ENCODE data around the gene CARD14.

Gene CARD14

DNA sequence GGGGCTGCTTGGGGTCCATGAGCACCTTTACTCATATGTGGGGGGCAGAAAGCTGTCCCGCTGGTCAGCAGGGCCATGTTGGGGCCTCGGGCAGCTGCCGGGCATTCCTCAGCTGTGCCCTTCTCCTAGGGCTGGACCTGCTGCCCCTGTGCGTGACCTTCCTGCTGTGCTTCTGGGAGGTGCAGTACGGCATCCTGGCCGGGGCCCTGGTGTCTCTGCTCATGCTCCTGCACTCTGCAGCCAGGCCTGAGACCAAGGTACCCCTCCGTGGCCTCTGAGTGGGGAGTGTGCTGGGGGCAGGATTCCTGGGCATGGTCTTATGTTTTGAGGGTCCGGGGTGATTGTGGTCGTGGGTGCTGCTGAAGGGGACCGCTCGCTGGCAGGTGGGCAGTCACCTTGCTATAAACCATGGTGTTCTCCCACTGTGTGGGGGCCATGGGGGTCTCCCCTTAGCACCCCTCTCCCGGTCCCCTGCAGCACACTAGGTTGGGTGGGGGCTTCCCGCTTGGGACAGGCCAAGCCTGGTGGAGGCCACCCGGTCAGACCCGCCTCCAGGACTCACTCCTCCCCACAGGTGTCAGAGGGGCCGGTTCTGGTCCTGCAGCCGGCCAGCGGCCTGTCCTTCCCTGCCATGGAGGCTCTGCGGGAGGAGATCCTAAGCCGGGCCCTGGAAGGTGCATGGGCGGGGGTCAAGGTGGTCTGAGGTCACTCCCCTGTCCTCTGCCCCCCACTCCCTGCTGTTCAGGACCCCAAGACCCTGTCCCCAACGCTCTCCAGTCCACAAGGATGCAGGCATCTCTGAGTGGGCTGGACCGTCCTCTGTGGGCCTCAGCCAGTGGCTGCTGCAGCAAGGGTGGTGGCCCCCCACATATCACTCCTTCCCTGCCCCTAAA is 78.4 kb downstream of the CARD14 start:
- H2AFZ ChIP-seq (ENCODE audit: low read depth): no peak overlapping the region
- TF ChIP-seq, protein P1, sequence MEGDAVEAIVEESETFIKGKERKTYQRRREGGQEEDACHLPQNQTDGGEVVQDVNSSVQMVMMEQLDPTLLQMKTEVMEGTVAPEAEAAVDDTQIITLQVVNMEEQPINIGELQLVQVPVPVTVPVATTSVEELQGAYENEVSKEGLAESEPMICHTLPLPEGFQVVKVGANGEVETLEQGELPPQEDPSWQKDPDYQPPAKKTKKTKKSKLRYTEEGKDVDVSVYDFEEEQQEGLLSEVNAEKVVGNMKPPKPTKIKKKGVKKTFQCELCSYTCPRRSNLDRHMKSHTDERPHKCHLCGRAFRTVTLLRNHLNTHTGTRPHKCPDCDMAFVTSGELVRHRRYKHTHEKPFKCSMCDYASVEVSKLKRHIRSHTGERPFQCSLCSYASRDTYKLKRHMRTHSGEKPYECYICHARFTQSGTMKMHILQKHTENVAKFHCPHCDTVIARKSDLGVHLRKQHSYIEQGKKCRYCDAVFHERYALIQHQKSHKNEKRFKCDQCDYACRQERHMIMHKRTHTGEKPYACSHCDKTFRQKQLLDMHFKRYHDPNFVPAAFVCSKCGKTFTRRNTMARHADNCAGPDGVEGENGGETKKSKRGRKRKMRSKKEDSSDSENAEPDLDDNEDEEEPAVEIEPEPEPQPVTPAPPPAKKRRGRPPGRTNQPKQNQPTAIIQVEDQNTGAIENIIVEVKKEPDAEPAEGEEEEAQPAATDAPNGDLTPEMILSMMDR (conservative IDR thresholded peaks at IDR 0.05; ENCODE audit: low read depth, low read length): no peak
- H3K4me2 ChIP-seq: no peak overlapping the region
- H3K4me1 ChIP-seq (ENCODE audit: low read depth, poor library complexity, severe bottlenecking): no peaks in the 10 kb centered on the region
- H3K79me2 ChIP-seq (ENCODE audit: insufficient read depth, low read depth): no peaks in the 10 kb centered on the region
- H3K9ac ChIP-seq: no peak overlapping the region
- no peaks in the 10 kb centered on the region for H4K20me1 ChIP-seq (ENCODE audit: insufficient read depth)
- no peak overlapping the region for H3K27ac ChIP-seq
- H3K27me3 ChIP-seq (ENCODE audit: insufficient read depth, low read depth): no peaks in the 10 kb centered on the region
- no peaks in the 10 kb centered on the region for H3K36me3 ChIP-seq (ENCODE audit: insufficient read depth)
- H3K4me3 ChIP-seq (IDR thresholded peaks at IDR 0.05; ENCODE audit: insufficient read depth, low read depth, low read length): no peak overlapping the region

GRCh38 chr17:80248894-80249710 is 79.3 kb downstream of the CARD14 start:
- Histone ChIP-seq H3K9ac (no peak overlapping the region), H3K4me1 (ENCODE audit: low read depth, poor library complexity, severe bottlenecking) (peaks cover 4% of the 10 kb centered on the region), H3K4me3 (IDR thresholded peaks at IDR 0.05; ENCODE audit: insufficient read depth, low read depth, low read length) (no peak overlapping the region), H3K36me3 (ENCODE audit: insufficient read depth) (no peaks in the 10 kb centered on the region), H4K20me1 (ENCODE audit: insufficient read depth) (no peaks in the 10 kb centered on the region), H3K79me2 (ENCODE audit: insufficient read depth, low read depth) (no peaks in the 10 kb centered on the region), H3K27me3 (ENCODE audit: insufficient read depth, low read depth) (no peaks in the 10 kb centered on the region), H3K4me2 (no peak overlapping the region), H2AFZ (ENCODE audit: low read depth) (no peak overlapping the region), H3K27ac (no peak overlapping the region)
- TF ChIP-seq, protein P1 (conservative IDR thresholded peaks at IDR 0.05; ENCODE audit: low read depth, low read length): no peak

DNA sequence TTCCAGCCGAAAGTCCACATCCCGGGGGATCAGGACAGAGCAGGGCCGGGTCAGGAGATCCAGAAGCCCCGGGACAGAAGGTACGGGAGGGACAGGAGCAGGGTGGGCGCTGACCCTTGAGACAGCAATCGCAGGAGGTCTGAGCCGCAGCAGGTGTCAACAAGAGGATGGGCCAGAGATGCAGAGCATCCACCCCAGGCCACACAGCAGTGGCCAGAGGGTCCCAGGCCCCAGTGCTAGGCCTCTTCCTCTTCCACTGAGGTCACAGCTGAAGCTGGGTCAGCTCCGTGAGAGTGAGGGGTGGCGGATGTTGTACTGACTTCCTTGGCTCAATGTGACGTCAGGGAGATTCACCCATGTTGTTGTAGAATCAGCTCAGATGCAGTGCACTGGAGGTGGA is 82.1 kb downstream of the CARD14 start:
- H3K27me3 ChIP-seq (ENCODE audit: insufficient read depth, low read depth): no peaks in the 10 kb centered on the region
- H2AFZ ChIP-seq (ENCODE audit: low read depth): no peak overlapping the region
- no peaks in the 10 kb centered on the region for H3K36me3 ChIP-seq (ENCODE audit: insufficient read depth)
- H3K4me1 ChIP-seq (ENCODE audit: low read depth, poor library complexity, severe bottlenecking): peaks cover 30% of the 10 kb centered on the region
- TF ChIP-seq, protein P1 (conservative IDR thresholded peaks at IDR 0.05; ENCODE audit: low read depth, low read length): no peak
- no peaks in the 10 kb centered on the region for H4K20me1 ChIP-seq (ENCODE audit: insufficient read depth)
- H3K79me2 ChIP-seq (ENCODE audit: insufficient read depth, low read depth): no peaks in the 10 kb centered on the region
- no peak overlapping the region for H3K27ac ChIP-seq
- H3K9ac ChIP-seq: no peak overlapping the region
- no peak overlapping the region for H3K4me2 ChIP-seq
- no peak overlapping the region for H3K4me3 ChIP-seq (IDR thresholded peaks at IDR 0.05; ENCODE audit: insufficient read depth, low read depth, low read length)

- Histone ChIP-seq H3K79me2 (ENCODE audit: insufficient read depth, low read depth) (no peaks in the 10 kb centered on the region), H3K27me3 (ENCODE audit: insufficient read depth, low read depth) (no peaks in the 10 kb centered on the region), H3K9ac (no peak overlapping the region), H3K4me3 (IDR thresholded peaks at IDR 0.05; ENCODE audit: insufficient read depth, low read depth, low read length) (no peak overlapping the region), H3K27ac (no peak overlapping the region), H4K20me1 (ENCODE audit: insufficient read depth) (no peaks in the 10 kb centered on the region), H2AFZ (ENCODE audit: low read depth) (no peak overlapping the region), H3K4me2 (no peak overlapping the region), H3K36me3 (ENCODE audit: insufficient read depth) (no peaks in the 10 kb centered on the region), H3K4me1 (ENCODE audit: low read depth, poor library complexity, severe bottlenecking) (peaks cover 31% of the 10 kb centered on the region)
- TF ChIP-seq, protein P1 (conservative IDR thresholded peaks at IDR 0.05; ENCODE audit: low read depth, low read length): no peak
Measured at GRCh38 chr17:80252871-80253270, 83.0 kb downstream of the CARD14 start.
